HG02938 (cell line): ENCODE results near the gene DCAKD.
A peak's percentile ranks its signal among the peaks of the same experiment; 100 is the strongest.
"Not testable (repeated sequence)": the region's sequence is repeated elsewhere in the genome, so short reads cannot be mapped to it uniquely, and the experiment has no call there.

Source experiments
- ATAC-seq: cut with Tn5 transposase; IDR thresholded peaks from one replicate; pipeline ENCODE4 v1.9.1; 2021; ENCODE audit warnings: mild to moderate bottlenecking, moderate library complexity; ENCODE audit not compliant: unreplicated experiment

DCAKD gene

GRCh38 chr17:45067637-45068036 lies 16.2 kb upstream of the DCAKD start:
- ATAC-seq: no peak

GRCh38 chr17:45063198-45063597 lies 11.8 kb upstream of the DCAKD start:
- no peak for ATAC-seq

DNA sequence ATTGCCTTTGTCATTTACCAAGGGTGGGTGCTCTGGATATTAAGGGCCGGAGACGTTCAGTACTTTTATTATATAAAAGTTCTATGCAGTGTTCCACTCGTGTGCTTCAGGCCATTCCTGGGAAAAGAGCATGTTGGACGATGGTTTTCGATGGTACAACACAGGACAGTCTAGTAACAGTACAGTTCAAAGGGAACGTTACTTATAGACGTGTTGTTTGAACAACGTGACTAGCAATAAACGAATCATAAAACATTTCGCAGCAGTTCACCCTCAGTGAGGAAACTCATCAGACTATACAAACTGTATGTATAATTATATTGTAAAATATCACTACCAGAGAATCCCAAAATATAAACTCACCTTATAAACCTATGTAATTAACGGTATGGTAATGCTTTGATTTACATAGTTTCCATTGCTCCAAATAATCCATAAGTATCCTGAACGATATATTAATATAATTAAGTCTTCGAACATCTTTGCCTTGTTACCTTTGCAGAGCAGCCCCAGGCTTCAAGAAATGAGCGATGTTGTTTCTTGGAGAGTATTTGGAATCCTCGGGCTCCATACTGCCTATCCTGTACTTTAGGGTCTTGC lies 10.3 kb upstream of the DCAKD start:
- ATAC-seq: no peak

- ATAC-seq: peak; percentile 89
Measured at GRCh38 chr17:45060797-45061605, 9.6 kb upstream of the DCAKD start, which contains the start of gene NMT1. NMT1 (plus strand) TSS chr17:45061317; CDS start chr17:45061330, 13 bp downstream.

DNA sequence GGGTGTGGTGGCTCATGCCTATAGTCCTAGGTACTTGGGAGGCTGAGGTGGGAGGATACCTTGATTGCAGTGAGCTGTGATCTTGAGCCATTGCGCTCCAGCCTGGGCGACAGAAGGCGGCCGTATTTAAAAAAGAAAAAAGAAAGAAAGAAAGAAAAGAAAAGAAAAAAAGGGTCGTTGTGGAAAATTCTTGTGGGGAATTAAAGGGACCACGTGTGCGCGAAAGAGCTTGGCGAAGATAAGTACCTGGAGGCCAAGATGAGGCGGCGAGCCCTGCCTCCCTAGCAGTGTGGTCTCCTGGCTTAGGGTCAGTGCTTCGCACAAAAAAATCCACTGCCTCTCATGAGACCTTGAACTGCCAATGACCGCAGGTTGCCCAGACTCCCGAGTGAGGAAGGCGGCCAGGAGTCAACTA lies 9.0 kb upstream of the DCAKD start:
- ATAC-seq: no peak

DNA sequence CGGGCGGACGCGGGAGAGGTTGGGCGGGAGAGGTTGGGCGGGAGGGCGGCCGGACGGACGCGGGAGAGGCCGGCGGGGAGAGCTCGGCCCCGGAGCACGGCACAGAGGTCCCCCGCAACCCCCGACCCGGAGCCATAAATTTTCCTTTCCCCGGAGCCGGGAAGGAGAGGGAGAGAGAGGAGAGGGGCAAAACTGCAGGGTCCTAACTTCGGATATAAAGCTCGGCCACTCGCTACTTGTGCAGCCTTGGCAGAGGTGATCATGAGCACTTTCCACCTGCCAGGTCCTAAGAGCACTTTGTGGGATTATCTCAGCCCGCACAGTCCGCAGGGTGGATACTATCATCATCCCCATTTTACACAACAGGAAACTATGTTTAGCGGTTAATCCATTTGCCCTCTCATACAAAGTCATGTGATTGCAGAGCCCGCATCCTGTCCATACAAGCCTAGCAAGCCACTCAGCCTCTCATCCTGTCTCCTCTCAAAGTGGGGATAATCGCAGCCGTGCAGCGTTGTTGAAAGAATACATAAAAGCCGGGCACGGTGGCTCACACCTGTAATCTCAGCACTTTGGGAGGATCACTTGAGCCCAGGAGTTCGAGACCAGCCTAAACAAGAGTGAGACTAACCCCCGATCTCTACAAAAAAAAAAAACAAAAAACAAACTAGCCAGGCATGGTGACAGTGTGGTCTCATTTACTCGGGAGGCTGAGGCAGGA lies 780 bp upstream of the DCAKD start:
- ATAC-seq: no peak

DNA sequence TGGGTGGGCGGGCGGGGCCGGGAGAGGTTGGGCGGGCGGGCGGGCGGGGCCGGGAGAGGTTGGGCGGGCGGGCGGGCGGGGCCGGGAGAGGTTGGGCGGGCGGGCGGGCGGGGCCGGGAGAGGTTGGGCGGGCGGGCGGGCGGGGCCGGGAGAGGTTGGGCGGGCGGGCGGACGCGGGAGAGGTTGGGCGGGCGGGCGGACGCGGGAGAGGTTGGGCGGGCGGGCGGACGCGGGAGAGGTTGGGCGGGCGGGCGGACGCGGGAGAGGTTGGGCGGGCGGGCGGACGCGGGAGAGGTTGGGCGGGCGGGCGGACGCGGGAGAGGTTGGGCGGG lies 254 bp upstream of the DCAKD start:
- ATAC-seq: not testable (repeated sequence)

GRCh38 chr17:45050481-45051059 lies 862 bp downstream of the DCAKD start:
- ATAC-seq: no peak

DNA sequence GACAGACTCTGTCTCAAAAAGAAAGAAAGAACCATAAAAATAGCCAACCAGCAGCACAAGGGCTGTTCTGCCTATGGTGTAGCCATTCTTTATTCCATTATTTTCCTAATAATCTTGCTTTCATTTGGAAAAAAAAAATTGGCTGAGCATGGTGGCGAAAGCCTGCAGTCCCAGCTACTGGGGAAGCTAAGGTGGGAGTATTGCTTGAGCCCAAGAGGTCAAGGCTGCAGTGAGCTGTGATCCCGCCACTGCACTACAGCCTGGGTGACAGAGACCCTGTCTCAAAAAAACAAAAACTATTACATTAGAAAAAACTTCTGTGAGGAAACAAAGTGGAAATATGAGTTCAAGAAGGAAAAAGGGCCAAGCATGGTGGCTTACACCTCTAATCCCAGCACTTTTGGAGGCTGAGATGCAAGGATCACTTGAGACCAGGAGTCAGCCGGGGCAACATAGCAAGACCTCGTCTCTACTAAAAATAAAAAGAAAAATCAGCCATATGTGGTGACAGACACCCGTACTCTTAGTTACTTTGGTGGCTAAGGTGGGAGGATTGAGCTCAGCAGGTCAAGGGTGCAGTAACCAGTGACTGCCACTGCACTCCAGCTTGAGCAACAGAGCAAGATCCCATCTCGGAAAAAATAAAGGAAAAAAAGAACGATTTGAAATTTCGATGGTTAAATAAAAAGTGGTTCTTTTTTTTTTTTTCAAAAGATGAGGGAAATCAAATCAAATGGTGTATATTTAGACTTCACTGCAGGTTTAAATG lies 2.5 kb downstream of the DCAKD start:
- no peak for ATAC-seq

- no peak for ATAC-seq
Measured at GRCh38 chr17:45046537-45047125, 4.8 kb downstream of the DCAKD start.

GRCh38 chr17:45043813-45044540 lies 7.5 kb downstream of the DCAKD start:
- no peak for ATAC-seq

DNA sequence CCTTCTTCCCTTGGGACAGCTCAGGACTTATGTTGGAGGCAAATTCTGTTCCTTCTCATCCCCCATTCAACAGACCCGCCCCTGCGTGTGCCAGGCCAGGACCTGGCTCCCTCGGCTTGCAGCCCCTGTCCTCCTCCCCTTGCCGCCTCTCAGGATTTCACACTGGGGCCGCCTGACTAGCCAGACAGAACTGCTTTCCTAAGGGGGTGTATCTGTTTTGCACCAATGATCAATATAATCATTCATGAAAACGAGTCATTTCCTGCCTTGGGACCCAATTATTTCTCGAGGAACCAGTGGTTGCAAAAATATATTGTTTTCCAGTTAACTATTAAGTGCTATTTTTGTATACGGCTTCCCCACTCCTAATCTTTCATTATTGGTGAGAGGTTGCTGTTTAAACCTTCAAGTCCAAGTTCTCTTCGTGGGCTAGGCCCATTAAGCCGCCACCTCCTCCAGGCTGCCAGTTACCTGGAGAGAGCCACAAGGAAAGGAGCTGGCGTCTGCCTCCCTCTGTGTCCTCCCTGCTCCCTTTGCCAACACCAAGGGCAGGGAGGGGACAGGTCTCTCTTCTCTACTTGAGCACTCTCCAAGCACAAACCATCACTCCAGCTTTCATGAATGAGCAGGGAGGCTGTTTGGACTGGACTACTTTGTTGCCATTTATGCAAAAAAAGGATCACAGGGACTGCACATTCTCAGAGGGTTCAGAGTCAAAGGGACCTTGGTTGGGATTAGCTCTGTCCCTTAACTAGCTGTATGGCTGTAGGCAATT lies 8.9 kb downstream of the DCAKD start:
- ATAC-seq: no peak

DNA sequence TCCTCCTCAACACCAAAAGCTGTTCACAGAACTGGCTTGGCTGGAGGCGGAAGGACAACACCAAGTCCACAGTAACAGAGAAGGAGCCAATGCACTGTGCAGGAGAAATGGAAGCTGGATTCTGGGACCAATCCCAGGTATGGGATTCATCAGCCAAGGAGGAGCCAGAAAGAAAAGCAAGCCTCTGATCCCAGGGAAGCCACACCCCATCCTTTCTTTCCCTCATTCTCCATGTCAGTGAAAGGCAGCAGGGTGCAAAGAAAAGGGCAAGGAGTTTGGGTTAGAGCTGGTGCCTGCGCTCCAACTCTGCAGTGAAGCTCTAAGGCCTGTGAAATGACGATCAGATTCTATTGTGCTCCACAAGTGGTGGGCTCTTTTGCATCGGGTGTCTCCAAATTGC lies 11.0 kb downstream of the DCAKD start:
- no peak for ATAC-seq

- no peak for ATAC-seq
Measured at GRCh38 chr17:45038728-45039634, 12.5 kb downstream of the DCAKD start.

GRCh38 chr17:45036691-45037090 lies 14.7 kb downstream of the DCAKD start:
- ATAC-seq: no peak

- no peak for ATAC-seq
Measured at GRCh38 chr17:45035848-45036247, 15.6 kb downstream of the DCAKD start.

DNA sequence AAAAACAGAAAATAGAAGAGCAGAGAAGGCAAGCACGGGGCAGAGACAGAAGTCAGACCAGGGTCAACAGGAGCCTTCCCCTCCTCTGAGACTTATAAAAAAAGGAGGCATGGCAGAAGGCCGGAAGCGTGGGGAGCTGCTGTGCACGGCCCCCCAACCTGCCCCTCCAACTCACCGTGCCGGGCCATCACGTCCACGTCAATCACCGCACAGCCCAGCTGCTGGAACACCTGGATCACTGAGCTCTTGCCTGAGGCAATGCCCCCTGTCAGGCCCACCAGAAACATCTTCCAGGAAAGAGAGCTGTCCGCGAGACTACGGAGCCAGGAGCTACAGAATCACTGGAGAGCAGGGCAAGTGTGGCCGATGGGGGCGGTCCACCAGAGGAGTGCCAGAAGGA lies 16.8 kb downstream of the DCAKD start:
- ATAC-seq: no peak

GRCh38 chr17:45032174-45032541 lies 19.3 kb downstream of the DCAKD start:
- ATAC-seq: no peak
